NCI-H345 treated with DMSO at 0.1 percent for 48 hours (cell line): Measurements from ENCODE around the gene JOSD2.
"Not testable (repeated sequence)": the region's sequence is repeated elsewhere in the genome, so short reads cannot be mapped to it uniquely, and the experiment has no call there.

Experiments
- DNase-seq: peaks from one replicate; lab custom pipeline; 2025; ENCODE audit not compliant: unreplicated experiment; lab: John Stamatoyannopoulos, UW

The JOSD2 gene

DNA sequence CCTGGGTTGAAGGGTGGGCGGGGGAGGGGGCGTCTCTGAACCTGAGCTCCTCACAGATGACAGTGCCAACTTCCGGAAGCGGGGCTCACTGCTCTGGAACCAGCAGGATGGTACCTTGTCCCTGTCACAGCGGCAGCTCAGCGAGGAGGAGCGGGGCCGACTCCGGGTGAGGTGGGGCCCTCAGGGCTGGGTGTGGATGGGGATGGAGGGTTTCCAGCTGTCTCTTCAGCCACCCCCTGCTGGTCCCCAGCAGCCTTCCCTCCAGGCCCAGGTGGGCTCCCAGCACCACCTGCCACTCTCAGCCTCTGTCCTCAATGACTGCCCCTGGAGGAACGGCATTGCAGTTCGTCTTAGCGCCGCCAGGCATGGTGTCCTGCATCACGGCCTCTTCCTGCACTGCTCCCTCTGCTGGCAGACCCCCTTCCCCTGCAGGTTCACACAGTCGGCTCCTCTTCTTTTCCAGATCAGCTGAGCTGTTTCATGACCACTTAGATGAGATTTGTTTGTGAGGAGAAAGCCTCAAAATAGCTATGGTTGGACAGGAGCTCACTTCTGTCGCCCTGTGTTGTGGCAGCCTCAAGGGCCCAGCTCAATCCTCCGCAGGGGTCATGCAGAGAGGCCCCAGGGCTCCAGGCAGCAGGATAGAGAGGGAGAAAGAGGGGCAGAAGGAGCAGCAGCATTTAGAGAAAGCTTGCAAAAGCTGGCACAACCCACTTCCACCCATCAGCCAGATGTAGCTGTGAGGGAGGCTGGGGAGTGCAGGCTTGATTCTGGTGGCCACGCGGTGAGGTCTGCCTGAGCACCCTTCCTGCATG lies 31.9 kb downstream of the JOSD2 start:
- DNase-seq, result no peak

DNA sequence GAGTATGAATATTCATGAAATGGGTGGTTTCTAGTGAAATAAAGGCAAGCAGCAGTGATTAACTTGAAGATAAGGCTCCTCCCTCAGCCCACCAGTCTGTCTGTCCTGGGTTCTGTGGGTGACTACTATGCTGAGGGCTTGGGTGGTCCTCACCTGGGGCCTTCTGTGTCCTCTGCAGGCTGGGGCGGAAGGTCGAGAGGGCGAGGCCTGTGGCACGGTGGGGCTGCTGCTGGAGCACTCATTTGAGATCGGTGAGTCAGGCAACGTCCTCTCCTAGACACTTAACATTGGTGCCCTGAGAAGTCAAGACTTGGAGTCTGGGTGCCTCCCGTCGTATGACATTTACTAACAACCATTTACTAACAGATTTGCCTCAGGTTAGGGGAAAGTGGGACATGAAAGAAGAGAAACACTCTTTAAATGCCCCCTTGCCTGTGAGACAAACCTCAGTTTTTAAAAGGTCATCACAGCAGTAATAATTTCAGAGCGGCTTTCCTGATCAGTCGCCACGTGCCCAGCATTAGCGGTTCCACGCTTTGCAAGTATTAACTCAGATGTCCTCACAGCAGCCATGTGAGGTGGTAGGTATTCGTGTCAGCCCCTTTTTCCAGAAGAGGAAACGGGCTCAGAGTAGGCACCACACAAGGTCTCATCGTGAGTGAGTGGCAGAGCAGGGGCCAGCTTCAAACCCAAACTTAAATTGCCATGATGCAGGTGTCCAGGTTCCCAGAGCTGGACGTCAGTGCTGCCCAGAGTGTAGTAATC lies 33.1 kb downstream of the JOSD2 start:
- no peak for DNase-seq

DNA sequence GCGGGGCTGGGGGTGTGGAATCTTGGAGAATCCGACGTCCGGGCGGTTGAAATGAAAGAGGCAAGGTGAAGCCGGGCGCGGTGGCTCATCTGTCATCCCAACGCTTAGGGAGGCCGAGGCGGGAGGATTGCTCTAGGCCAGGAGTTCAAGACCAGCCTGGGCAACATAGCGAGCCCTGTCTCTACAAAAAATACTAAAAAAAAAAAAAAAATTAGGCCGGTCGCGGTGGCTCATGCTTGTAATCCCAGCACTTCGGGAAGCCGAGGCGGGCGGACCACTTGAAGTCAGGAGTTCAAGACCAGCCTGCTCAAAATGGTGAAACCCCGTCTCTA lies 34.1 kb downstream of the JOSD2 start:
- DNase-seq, result no peak

DNA sequence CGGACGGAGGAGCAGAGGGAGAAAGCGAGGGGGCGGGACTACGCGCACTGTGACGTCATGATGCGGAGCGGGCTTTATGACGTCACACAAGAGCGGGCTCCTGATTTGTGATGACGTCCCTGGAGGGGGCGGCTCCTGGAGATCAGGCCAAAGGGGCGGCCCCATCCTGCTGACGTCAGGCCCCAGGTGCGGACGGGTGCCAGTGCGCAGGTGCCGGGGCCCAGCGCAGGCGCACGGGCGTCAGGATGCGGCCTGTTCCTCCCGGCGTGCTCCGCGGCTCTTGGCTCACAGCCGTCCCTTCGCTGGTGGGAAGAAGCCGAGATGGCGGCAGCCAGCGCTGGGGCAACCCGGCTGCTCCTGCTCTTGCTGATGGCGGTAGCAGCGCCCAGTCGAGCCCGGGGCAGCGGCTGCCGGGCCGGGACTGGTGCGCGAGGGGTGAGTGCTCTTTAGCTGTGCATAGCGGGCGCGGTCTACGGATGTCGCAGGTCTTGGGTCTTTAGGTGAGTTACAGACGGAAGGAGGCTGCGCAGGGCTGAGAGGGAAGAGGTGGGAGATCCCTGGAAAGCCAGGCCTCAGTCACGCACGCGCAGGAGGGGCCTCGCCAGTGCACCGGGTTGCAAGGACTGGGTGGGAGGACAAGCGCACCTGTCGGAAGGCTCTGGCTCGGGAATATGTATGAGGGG lies 34.6 kb downstream of the JOSD2 start, which contains the start of the genes EMC10 and GARIN5A:
TSS of gene EMC10 (plus strand) at position 284 of the 683 bp plus-strand sequence. CDS start at position 322, 38 bp downstream.
TSS of gene GARIN5A (minus strand) at position 625 of the 683 bp plus-strand sequence. CDS start at position 165, 460 bp downstream.
- DNase-seq, result peak; percentile 73

DNA sequence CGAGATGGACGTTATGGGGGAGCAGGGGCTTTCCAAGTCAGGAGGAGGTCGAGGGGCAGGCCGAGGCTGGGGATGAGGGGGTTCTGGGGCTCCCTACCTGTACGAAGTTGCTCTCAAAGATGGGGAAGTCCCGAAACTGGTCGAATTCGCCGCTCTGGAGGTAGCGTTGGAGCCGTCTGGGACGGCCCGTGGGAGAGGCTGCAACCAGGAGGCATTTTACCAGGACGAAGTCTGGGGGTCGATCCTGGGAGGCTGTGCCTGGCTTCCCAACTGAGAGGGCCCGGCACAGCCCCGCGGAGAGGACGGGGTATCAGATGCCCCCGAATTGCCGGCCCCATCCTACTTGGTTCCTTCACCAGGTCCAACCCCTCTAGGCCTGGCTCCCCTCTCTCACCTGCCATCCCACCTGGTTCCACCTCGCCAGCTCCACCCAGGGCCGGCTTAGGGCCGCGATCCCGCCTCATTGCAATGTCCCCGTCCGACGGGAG lies 35.2 kb downstream of the JOSD2 start:
- no peak for DNase-seq

- DNase-seq, result no peak
Measured at GRCh38 chr19:50475101-50475568, 35.9 kb downstream of the JOSD2 start.

GRCh38 chr19:50473336-50473735 lies 37.7 kb downstream of the JOSD2 start:
- not testable (repeated sequence) for DNase-seq

DNA sequence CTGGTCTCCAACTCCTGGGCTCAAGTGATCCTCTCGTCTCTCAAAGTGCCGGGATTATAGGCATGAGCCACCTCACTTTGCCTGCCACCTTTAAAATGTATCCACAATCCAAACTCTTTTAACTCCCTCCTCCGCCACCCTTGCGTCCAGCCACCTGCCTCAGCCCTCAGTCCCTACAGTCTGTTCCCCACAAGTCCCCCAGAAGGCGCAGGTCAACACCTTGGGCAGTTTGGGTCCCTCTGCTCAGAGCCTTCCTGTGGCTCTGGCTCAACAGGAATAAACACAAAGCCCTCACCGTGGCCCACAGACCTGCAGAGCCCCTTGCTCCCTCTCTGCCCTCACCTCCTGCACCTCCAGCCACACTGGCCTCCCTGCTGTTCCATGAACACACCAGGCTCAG lies 42.2 kb downstream of the JOSD2 start:
- DNase-seq, result no peak

DNA sequence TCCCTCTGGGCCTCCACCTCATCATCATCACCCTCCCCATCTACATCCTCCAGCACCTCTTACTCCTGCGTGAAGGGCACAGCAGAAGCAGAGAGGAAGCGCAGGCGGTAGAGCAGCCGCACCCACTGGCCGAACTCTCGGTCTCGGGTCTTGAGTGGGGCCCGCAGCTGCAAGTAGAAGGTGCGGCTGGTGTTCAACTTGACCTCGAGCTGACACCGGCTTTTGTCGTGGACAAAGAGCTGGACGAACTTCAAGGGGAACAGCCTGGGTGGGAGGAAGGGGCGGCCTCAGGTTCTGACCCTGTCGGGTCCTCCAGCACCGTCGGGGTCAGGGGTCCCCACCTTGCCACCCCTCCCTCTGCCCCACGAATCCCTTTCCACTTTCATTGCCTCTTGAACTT lies 43.4 kb downstream of the JOSD2 start:
- DNase-seq, result no peak

DNA sequence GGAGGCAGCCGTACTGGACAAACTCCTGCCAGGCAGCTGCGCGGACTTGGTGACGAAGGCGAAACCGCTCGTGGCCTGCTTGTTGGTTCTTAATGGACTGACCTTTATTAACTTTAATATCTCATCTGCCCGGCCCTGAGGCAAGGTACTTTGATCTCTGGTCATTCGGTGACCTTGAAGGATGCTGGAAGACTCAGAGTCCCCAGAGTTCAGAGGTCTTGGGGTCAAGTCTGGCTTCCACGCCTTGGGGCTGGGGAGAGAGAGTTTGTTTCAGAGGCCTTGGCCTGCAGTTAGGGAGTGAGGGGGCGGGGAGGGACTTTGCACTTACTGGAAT lies 44.3 kb downstream of the JOSD2 start:
- DNase-seq, result no peak

- no peak for DNase-seq
Measured at GRCh38 chr19:50465986-50466705, 44.8 kb downstream of the JOSD2 start.

- DNase-seq, result no peak
Measured at GRCh38 chr19:50465000-50465399, 46.0 kb downstream of the JOSD2 start.

GRCh38 chr19:50464348-50464747 lies 46.6 kb downstream of the JOSD2 start:
- DNase-seq, result no peak

GRCh38 chr19:50462970-50463369 lies 48.0 kb downstream of the JOSD2 start:
- no peak for DNase-seq

- DNase-seq, result peak; percentile 7
Measured at GRCh38 chr19:50461066-50461875, 49.7 kb downstream of the JOSD2 start.

DNA sequence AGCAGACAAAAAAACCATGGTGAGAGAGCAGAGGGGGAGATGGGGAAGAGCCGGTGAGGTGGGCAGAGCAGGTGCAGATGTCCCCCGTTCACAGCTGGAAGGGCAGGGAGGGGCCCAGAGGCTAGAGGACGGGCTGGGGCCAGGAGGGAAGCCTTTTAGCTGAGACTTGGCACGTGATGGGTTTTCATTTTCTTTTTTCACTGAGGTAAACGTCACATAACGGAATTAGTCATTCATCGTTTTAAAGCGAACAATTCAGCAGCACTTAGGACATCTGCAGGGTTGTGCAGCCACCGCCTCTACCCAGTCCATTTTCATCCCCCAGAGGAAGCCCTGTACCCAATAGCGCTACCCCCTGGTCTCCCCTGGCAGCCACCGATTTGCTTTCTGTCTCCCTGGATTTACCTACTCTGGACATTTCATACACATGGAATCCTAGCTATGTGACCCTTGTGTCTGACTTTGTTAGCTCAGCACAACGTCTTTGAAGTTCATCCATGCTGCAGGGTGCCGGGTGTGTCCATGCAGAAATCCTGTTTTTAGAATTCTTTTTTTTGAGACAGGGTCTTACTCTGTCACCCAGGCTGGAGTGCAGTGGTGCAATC lies 50.7 kb downstream of the JOSD2 start:
- no peak for DNase-seq

- no peak for DNase-seq
Measured at GRCh38 chr19:50459638-50460037, 51.4 kb downstream of the JOSD2 start.

- no peak for DNase-seq
Measured at GRCh38 chr19:50459067-50459456, 51.9 kb downstream of the JOSD2 start.

- no peak for DNase-seq
Measured at GRCh38 chr19:50458396-50459066, 52.5 kb downstream of the JOSD2 start.
